K562 (cell line): ENCODE results near the gene RILP. TPM values are rescaled to one million over a fixed set of nuclear protein-coding genes. Genes with fewer than 3 reads are reported as not detected.

ENCODE experiments used
- CHD4 ChIP-seq: fragments of 200-600 bp; sonication (generic); IDR thresholded peaks from 3 replicates; pipeline ENCODE4 v1.6.1; 2012; ENCODE audit warnings: low read depth, mild to moderate bottlenecking, mixed read lengths, low read length, inconsistent platforms; ENCODE audit not compliant: insufficient read depth, insufficient replicate concordance, poor library complexity, severe bottlenecking
- CREB1 ChIP-seq, 2 experiments: sonication (generic) in 1 of 2; formaldehyde crosslinking in 1 of 2; IDR thresholded peaks; 2 replicates each; pipeline versions ENCODE4 v1.6.1 to v1.8.0; 2012 to 2022; ENCODE audit warnings: inconsistent platforms in 1 of 2, mild to moderate bottlenecking in 1 of 2, missing genetic modification reagents in 1 of 2, moderate library complexity in 1 of 2
- CREM ChIP-seq: IDR thresholded peaks from 2 replicates; pipeline ENCODE4 v1.6.1; 2014; ENCODE audit warnings: antibody characterized with exemption, low read depth
- ETS2 ChIP-seq: IDR thresholded peaks from 2 replicates; pipeline ENCODE4 v1.6.1; 2016; ENCODE audit warnings: borderline replicate concordance, missing genetic modification characterization, mild to moderate bottlenecking, moderate library complexity, missing compliant biosample characterization; ENCODE audit not compliant: poor library complexity, severe bottlenecking
- IFI16 ChIP-seq: fragments of 250-450 bp; sonication (Bioruptor Pico); IDR thresholded peaks from 2 replicates; pipeline ENCODE4 v2.1.2; 2022; ENCODE audit warnings: mild to moderate bottlenecking, inconsistent platforms
- ILK ChIP-seq: fragments of 450-650 bp; IDR thresholded peaks from 2 replicates; pipeline ENCODE4 v1.6.1; 2016; ENCODE audit warnings: missing genetic modification characterization, low read depth, mild to moderate bottlenecking, missing compliant biosample characterization, moderate library complexity, borderline replicate concordance
- MTA2 ChIP-seq: fragments of 450-650 bp; IDR thresholded peaks from 2 replicates; pipeline ENCODE4 v1.6.1; 2016; ENCODE audit warnings: low read depth
- NCOR1 ChIP-seq: fragments of 450-650 bp; IDR thresholded peaks from 2 replicates; pipeline ENCODE4 v1.6.1; 2016; ENCODE audit warnings: mild to moderate bottlenecking, moderate library complexity
- NR2F6 ChIP-seq: fragments of 450-650 bp; formaldehyde crosslinking; IDR thresholded peaks from 2 replicates; pipeline ENCODE4 v1.4.0; 2020; ENCODE audit warnings: mild to moderate bottlenecking
- OTX1 ChIP-seq: fragments of 450-650 bp; formaldehyde crosslinking; IDR thresholded peaks from 2 replicates; pipeline ENCODE4 v1.4.0; 2022; ENCODE audit warnings: mild to moderate bottlenecking
- PHF8 ChIP-seq: fragments of 200-600 bp; sonication (generic); IDR thresholded peaks from 2 replicates; pipeline ENCODE4 v1.6.1; 2012; ENCODE audit warnings: mixed run types, mild to moderate bottlenecking, inconsistent platforms, low read length, moderate library complexity, borderline replicate concordance
- POLR2B ChIP-seq: fragments of 450-650 bp; IDR thresholded peaks from 2 replicates; pipeline ENCODE4 v1.6.1; 2018; ENCODE audit warnings: low read depth; ENCODE audit not compliant: partially characterized antibody
- PRPF4 ChIP-seq: fragments of 200-400 bp; formaldehyde crosslinking; IDR thresholded peaks from one replicate; pipeline ENCODE4 v1.6.1; 2017; ENCODE audit warnings: low read length, low read depth, mild to moderate bottlenecking; ENCODE audit not compliant: insufficient read depth, poor library complexity, severe bottlenecking
- TAF7 ChIP-seq: fragments of 450-650 bp; IDR thresholded peaks from 2 replicates; pipeline ENCODE4 v1.6.1; 2016; ENCODE audit warnings: missing genetic modification characterization, missing compliant biosample characterization
- ZBTB17 ChIP-seq: fragments of 450-650 bp; formaldehyde crosslinking; IDR thresholded peaks from 2 replicates; pipeline ENCODE4 v1.4.0; 2020; ENCODE audit warnings: mild to moderate bottlenecking
- ZC3H11A ChIP-seq: IDR thresholded peaks from 2 replicates; pipeline ENCODE4 v1.6.1; 2012; ENCODE audit warnings: low read depth, low read length, improper control_type of control experiment
- ZNF586 ChIP-seq: fragments of 450-650 bp; formaldehyde crosslinking; conservative IDR thresholded peaks from 2 replicates; pipeline ENCODE4 v1.4.0; 2020; ENCODE audit warnings: mild to moderate bottlenecking, moderate library complexity
- polyA plus RNA-seq, 8 experiments: library from polyadenylated mRNA; depleted of rRNA in 4 of 8; stranded (reverse) in 5 of 8; unstranded in 3 of 8; fragments of >200 nt; fragmentation: Nextera tagmentation in 2 of 8; fragmentation: Illumina TruSeq in 1 of 8; extraction: Ambion mirVana in 2 of 8; extraction: Trizol in 1 of 8; gene quantifications; 2 replicates each; pipeline versions ENCODE4 v1.2.1 to v1.2.3, GENCODE V29; 2011 to 2014; ENCODE audit warnings: inconsistent platforms in 1 of 8, missing spikeins in 1 of 8
- total RNA-seq, 7 experiments: library from RNA; depleted of rRNA in 6 of 7; stranded (reverse); fragments of >200 nt in 6 of 7; fragmentation: Illumina TruSeq in 2 of 7; extraction: Trizol in 2 of 7; gene quantifications; 2 replicates each; pipeline versions ENCODE4 v1.2.1 to v1.2.3, GENCODE V29; 2011 to 2021; ENCODE audit warnings: low replicate concordance in 1 of 7
- TF ChIP-seq, protein P1 (sequence below), 2 experiments: fragments of 450-650 bp in 1 of 2; sonication (generic) in 1 of 2; formaldehyde crosslinking; conservative IDR thresholded peaks; 2 replicates each; pipeline versions ENCODE4 v1.4.0 to v1.8.1; 2020 to 2022; ENCODE audit warnings: mild to moderate bottlenecking in 1 of 2, missing genetic modification reagents in 1 of 2
- TF ChIP-seq, protein P2 (sequence below): fragments of 450-650 bp; IDR thresholded peaks from 2 replicates; pipeline ENCODE4 v1.6.1; 2016; ENCODE audit warnings: antibody characterized with exemption
- TF ChIP-seq, protein P3 (sequence below): fragments of 450-650 bp; IDR thresholded peaks from 2 replicates; pipeline ENCODE4 v1.7.1; 2018; ENCODE audit warnings: mild to moderate bottlenecking, low read depth; ENCODE audit not compliant: partially characterized antibody
- TF ChIP-seq, protein P4 (sequence below): fragments of 450-650 bp; IDR thresholded peaks from 2 replicates; pipeline ENCODE4 v1.7.0; 2016; ENCODE audit warnings: borderline replicate concordance

Gene RILP
- total and polyA plus RNA-seq, 9 of the 15 experiments (the other 6 are each of a cell fraction or from before 2014, with no cell fraction given) = 0.75 to 54.9 (median 27.8) TPM

DNA sequence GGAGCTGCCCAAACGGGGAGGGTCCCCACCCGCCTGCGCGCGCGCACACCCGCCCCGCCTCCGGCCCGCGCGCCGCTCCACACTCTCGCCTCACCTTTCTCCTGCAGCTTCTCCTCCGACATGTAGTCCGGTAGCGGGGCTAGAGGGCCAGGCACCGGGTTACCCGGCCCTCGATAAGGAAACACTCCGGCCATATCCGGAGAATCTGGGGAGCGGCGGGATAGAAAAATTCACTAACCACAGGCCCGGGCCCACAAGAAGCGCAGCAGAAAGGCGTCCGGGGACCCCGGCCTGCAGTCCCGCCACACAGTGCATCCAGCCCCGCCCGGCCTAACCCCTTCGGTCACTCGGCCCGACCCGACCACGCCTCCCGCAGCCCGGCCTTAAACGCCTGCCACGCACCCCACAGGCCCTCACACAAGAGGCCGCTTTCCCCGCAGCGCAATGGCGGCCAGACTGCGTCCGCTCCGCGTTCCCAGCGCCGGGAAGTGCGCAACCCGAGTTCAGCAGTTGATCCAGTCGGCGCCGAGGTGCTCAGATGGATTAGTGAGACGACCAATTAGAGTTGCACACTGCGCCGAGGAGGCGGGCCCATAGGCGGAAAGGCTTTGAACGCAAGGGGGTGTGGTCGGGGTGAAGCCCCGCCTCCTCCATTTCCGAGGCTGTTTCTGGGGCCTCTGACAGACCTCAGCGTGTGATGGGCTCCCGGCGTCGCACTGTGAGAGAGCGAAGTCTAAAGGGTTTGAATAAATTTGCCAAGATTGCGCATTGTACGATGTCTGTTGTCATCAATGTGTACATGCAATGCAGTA, 34.9 kb upstream of the RILP start, which contains the start of gene PRPF8 (continued):
- TF ChIP-seq ILK (tag) (no peak), POLR2B (peak; percentile 83), TAF7 (tag) (no peak), ZNF586 (CRISPR knock-in tag) (no peak), ETS2 (no peak), NCOR1 (no peak), ZC3H11A (no peak), IFI16 (CRISPR knock-in tag) (no peak), MTA2 (no peak), CREM (peak; percentile 87), ZBTB17 (CRISPR knock-in tag) (no peak), NR2F6 (CRISPR knock-in tag) (no peak), OTX1 (CRISPR knock-in tag) (no peak), PHF8 (peak; percentile 93), CHD4 (no peak), PRPF4 (no peak), CREB1 (IDR thresholded peaks at IDR 0.05) (peak; percentile 47; the same call in 1 of the 2 replicates), CREB1 (CRISPR knock-in tag; IDR thresholded peaks at IDR 0.05) (0 out of 2 replicates have a peak, but pooled peaks have one; percentile 41)
- TF ChIP-seq, protein P1, sequence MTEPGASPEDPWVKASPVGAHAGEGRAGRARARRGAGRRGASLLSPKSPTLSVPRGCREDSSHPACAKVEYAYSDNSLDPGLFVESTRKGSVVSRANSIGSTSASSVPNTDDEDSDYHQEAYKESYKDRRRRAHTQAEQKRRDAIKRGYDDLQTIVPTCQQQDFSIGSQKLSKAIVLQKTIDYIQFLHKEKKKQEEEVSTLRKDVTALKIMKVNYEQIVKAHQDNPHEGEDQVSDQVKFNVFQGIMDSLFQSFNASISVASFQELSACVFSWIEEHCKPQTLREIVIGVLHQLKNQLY (CRISPR knock-in tag; conservative IDR thresholded peaks at IDR 0.05) = no peak
- TF ChIP-seq, protein P2, sequence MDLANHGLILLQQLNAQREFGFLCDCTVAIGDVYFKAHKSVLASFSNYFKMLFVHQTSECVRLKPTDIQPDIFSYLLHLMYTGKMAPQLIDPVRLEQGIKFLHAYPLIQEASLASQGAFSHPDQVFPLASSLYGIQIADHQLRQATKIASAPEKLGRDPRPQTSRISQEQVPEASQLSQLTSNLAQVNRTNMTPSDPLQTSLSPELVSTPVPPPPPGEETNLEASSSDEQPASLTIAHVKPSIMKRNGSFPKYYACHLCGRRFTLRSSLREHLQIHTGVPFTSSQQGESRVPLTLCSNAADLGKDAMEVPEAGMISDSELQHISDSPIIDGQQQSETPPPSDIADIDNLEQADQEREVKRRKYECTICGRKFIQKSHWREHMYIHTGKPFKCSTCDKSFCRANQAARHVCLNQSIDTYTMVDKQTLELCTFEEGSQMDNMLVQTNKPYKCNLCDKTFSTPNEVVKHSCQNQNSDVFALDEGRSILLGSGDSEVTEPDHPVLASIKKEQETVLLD = no peak
- TF ChIP-seq, protein P3, sequence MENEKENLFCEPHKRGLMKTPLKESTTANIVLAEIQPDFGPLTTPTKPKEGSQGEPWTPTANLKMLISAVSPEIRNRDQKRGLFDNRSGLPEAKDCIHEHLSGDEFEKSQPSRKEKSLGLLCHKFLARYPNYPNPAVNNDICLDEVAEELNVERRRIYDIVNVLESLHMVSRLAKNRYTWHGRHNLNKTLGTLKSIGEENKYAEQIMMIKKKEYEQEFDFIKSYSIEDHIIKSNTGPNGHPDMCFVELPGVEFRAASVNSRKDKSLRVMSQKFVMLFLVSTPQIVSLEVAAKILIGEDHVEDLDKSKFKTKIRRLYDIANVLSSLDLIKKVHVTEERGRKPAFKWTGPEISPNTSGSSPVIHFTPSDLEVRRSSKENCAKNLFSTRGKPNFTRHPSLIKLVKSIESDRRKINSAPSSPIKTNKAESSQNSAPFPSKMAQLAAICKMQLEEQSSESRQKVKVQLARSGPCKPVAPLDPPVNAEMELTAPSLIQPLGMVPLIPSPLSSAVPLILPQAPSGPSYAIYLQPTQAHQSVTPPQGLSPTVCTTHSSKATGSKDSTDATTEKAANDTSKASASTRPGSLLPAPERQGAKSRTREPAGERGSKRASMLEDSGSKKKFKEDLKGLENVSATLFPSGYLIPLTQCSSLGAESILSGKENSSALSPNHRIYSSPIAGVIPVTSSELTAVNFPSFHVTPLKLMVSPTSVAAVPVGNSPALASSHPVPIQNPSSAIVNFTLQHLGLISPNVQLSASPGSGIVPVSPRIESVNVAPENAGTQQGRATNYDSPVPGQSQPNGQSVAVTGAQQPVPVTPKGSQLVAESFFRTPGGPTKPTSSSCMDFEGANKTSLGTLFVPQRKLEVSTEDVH = no peak
- TF ChIP-seq, protein P4, sequence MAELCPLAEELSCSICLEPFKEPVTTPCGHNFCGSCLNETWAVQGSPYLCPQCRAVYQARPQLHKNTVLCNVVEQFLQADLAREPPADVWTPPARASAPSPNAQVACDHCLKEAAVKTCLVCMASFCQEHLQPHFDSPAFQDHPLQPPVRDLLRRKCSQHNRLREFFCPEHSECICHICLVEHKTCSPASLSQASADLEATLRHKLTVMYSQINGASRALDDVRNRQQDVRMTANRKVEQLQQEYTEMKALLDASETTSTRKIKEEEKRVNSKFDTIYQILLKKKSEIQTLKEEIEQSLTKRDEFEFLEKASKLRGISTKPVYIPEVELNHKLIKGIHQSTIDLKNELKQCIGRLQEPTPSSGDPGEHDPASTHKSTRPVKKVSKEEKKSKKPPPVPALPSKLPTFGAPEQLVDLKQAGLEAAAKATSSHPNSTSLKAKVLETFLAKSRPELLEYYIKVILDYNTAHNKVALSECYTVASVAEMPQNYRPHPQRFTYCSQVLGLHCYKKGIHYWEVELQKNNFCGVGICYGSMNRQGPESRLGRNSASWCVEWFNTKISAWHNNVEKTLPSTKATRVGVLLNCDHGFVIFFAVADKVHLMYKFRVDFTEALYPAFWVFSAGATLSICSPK = no peak
